GM18519 (cell line): ENCODE measurements around the gene FAM181A.

Experiments
- ATAC-seq: cut with Tn5 transposase; IDR thresholded peaks from one replicate; pipeline ENCODE4 v1.9.1; 2021; ENCODE audit warnings: mild to moderate bottlenecking, moderate library complexity; ENCODE audit not compliant: unreplicated experiment, low FRiP score

FAM181A gene

GRCh38 chr14:93960108-93960475, 32.9 kb downstream of the FAM181A start:
- ATAC-seq: no peak

GRCh38 chr14:93960774-93961438, 33.8 kb downstream of the FAM181A start:
- ATAC-seq: no peak

GRCh38 chr14:93961620-93962019, 34.5 kb downstream of the FAM181A start:
- no peak for ATAC-seq

- ATAC-seq: peak; percentile 26
Measured at GRCh38 chr14:93962701-93963601, 35.8 kb downstream of the FAM181A start.

GRCh38 chr14:93963692-93964091, 36.5 kb downstream of the FAM181A start:
- no peak for ATAC-seq

GRCh38 chr14:93964281-93964680, 37.1 kb downstream of the FAM181A start:
- ATAC-seq: no peak

GRCh38 chr14:93964820-93965286, 37.7 kb downstream of the FAM181A start:
- ATAC-seq: no peak

GRCh38 chr14:93965287-93965821, 38.2 kb downstream of the FAM181A start:
- no peak for ATAC-seq

- no peak for ATAC-seq
Measured at GRCh38 chr14:93965946-93966474, 38.9 kb downstream of the FAM181A start.

- peak; percentile 37 for ATAC-seq
Measured at GRCh38 chr14:93967637-93968250, 40.6 kb downstream of the FAM181A start.

GRCh38 chr14:93969082-93969828, 42.1 kb downstream of the FAM181A start:
- no peak for ATAC-seq

GRCh38 chr14:93970585-93970964, 43.4 kb downstream of the FAM181A start:
- ATAC-seq: no peak

- peak; percentile 25 for ATAC-seq
Measured at GRCh38 chr14:93970965-93971634, 44.0 kb downstream of the FAM181A start.

GRCh38 chr14:93971635-93972027, 44.5 kb downstream of the FAM181A start:
- no peak for ATAC-seq

- no peak for ATAC-seq
Measured at GRCh38 chr14:93972618-93973205, 45.6 kb downstream of the FAM181A start.

- ATAC-seq: no peak
Measured at GRCh38 chr14:93973607-93974006, 46.5 kb downstream of the FAM181A start.

GRCh38 chr14:93974299-93974698, 47.2 kb downstream of the FAM181A start:
- no peak for ATAC-seq

- no peak for ATAC-seq
Measured at GRCh38 chr14:93974833-93975232, 47.7 kb downstream of the FAM181A start.

- ATAC-seq: peak; percentile 80
Measured at GRCh38 chr14:93975791-93976476, 48.8 kb downstream of the FAM181A start.
